AG10803 (cell line): ENCODE measurements around the gene TUBA3D.
"Not testable (repeated sequence)": the region's sequence is repeated elsewhere in the genome, so short reads cannot be mapped to it uniquely, and the experiment has no call there.

Source experiments
- DNase-seq: peaks from one replicate; pipeline ENCODE4 v3.0.0; 2010; ENCODE audit warnings: low read depth
- H3K4me3 ChIP-seq: 2 replicates; pipeline ENCODE4 v1.5.1; 2011; ENCODE audit warnings: mild to moderate bottlenecking, low read length, control low read depth
- CTCF ChIP-seq: conservative IDR thresholded peaks from 2 replicates; pipeline ENCODE4 v1.5.1; 2011; ENCODE audit warnings: mild to moderate bottlenecking, low read length, control low read depth, inconsistent platforms

Gene TUBA3D

GRCh38 chr2:131516011-131516410 is 40.1 kb downstream of the TUBA3D start:
- TF ChIP-seq CTCF, result no peak
- no peak for DNase-seq
- H3K4me3 ChIP-seq, result no peak overlapping the region

GRCh38 chr2:131516621-131517020 is 40.7 kb downstream of the TUBA3D start:
- H3K4me3 ChIP-seq, DNase-seq: not testable (repeated sequence)
- peak; percentile 25 for TF ChIP-seq CTCF

- TF ChIP-seq CTCF, result no peak
- H3K4me3 ChIP-seq, result no peak overlapping the region
- DNase-seq, result no peak
These were observed 41.4 kb downstream of the TUBA3D start for GRCh38 chr2:131517106-131517831.

GRCh38 chr2:131517856-131518255 is 41.9 kb downstream of the TUBA3D start:
- not testable (repeated sequence) for DNase-seq, H3K4me3 ChIP-seq

- not testable (repeated sequence) for H3K4me3 ChIP-seq, DNase-seq
These were observed 42.6 kb downstream of the TUBA3D start for GRCh38 chr2:131518531-131518930.

- no peak for DNase-seq
- no peak for TF ChIP-seq CTCF
- no peak overlapping the region for H3K4me3 ChIP-seq
These were observed 43.5 kb downstream of the TUBA3D start for GRCh38 chr2:131519466-131519865.

GRCh38 chr2:131519871-131520470 is 44.1 kb downstream of the TUBA3D start:
- not testable (repeated sequence) for H3K4me3 ChIP-seq, DNase-seq

GRCh38 chr2:131520526-131520925 is 44.6 kb downstream of the TUBA3D start:
- H3K4me3 ChIP-seq, result no peak overlapping the region
- no peak for TF ChIP-seq CTCF
- no peak for DNase-seq

- DNase-seq, result not testable (repeated sequence)
These were observed 45.6 kb downstream of the TUBA3D start for GRCh38 chr2:131521524-131521923.

More at GRCh38 chr2:131521524-131521923, 45.6 kb downstream of the TUBA3D start:
- H3K4me3 ChIP-seq, result not testable (repeated sequence)
